ENCODE data around the gene MAD1L1. TPM values are rescaled to one million over a fixed set of nuclear protein-coding genes. Genes with fewer than 3 reads are reported as not detected.

MAD1L1 gene
- total RNA-seq, 2 experiments from 2014 or later: 157 to 160 TPM

- ChIA-PET CTCF (no interaction called here), POLR2A (interaction anchor here (0.7 to 4.5 kb wide), 6 partner anchors 8 to 388 kb away, joined by 3 to 71 read pairs (median 3); no protein-coding TSS in a partner anchor)
- no peak overlapping the region for H3K27ac ChIP-seq (ENCODE audit: low read depth in 1 of 2, low read length in 2 of 2)
Measured at GRCh38 chr7:1920266-1920681, 312.5 kb downstream of the MAD1L1 start.

GRCh38 chr7:1919539-1920265 lies 313.0 kb downstream of the MAD1L1 start:
- H3K4me1 Mint-ChIP-seq (ENCODE audit: low read depth): peaks cover 73% of the 10 kb centered on the region
- no peaks in the 10 kb centered on the region for H3K9me3 ChIP-seq (ENCODE audit: control insufficient read depth in 1 of 2, insufficient read depth in 1 of 2, low read length in 2 of 2)
- no peak overlapping the region for H3K27ac ChIP-seq (ENCODE audit: low read depth in 1 of 2, low read length in 2 of 2)
- DNase-seq (peak in 3 of 14 experiments; percentile 31 to 47 (median 42)), ATAC-seq (ENCODE audit: poor library complexity) (peak; percentile 25)
- no peaks in the 10 kb centered on the region for H3K27me3 ChIP-seq (ENCODE audit: control insufficient read depth in 1 of 2, insufficient read depth in 2 of 2, low read length in 2 of 2)
- H3K4me1 ChIP-seq (ENCODE audit: insufficient read depth, low read length): peaks cover 80% of the 10 kb centered on the region
- ChIA-PET POLR2A (interaction anchor here (0.7 to 4.5 kb wide), 8 partner anchors 9 to 387 kb away, joined by 3 to 71 read pairs (median 3); partner anchors contain the start of gene MAD1L1), CTCF (no interaction called here)
- peak overlapping the region; percentile 86 for H3K4me3 Mint-ChIP-seq
- no peak for TF ChIP-seq CTCF (IDR thresholded peaks at IDR 0.05)
- no peaks in the 10 kb centered on the region for H3K9me3 Mint-ChIP-seq
- peak overlapping the region; percentile 46 for H3K4me3 ChIP-seq (ENCODE audit: low read length)
- H3K36me3 Mint-ChIP-seq (ENCODE audit: low read depth): peaks cover 67% of the 10 kb centered on the region
- peak overlapping the region; percentile 92 for H3K27ac Mint-ChIP-seq
- no peaks in the 10 kb centered on the region for H3K27me3 Mint-ChIP-seq
- intact Hi-C loops (cut with DNase I, micrococcal nuclease): loop anchor here (10.0 kb wide), 2 partner anchors 185 to 255 kb away; no protein-coding TSS in a partner anchor
- peaks cover 37% of the 10 kb centered on the region for H3K36me3 ChIP-seq (ENCODE audit: insufficient read depth, low read length)

More at GRCh38 chr7:1920266-1920681, 312.5 kb downstream of the MAD1L1 start:
- Mint-ChIP-seq H3K36me3 (ENCODE audit: low read depth) (peaks cover 64% of the 10 kb centered on the region), H3K9me3 (no peaks in the 10 kb centered on the region), H3K4me1 (ENCODE audit: low read depth) (peaks cover 78% of the 10 kb centered on the region), H3K27ac (peak overlapping the region; percentile 92), H3K4me3 (peak overlapping the region; percentile 86), H3K27me3 (no peaks in the 10 kb centered on the region)
- no peaks in the 10 kb centered on the region for H3K27me3 ChIP-seq (ENCODE audit: control insufficient read depth in 1 of 2, insufficient read depth in 2 of 2, low read length in 2 of 2)
- peaks cover 82% of the 10 kb centered on the region for H3K4me1 ChIP-seq (ENCODE audit: insufficient read depth, low read length)
- no peaks in the 10 kb centered on the region for H3K9me3 ChIP-seq (ENCODE audit: control insufficient read depth in 1 of 2, insufficient read depth in 1 of 2, low read length in 2 of 2)
- H3K36me3 ChIP-seq (ENCODE audit: insufficient read depth, low read length): peaks cover 31% of the 10 kb centered on the region
- DNase-seq (peak in 12 of 14 experiments; percentile 27 to 78 (median 50)), ATAC-seq (ENCODE audit: poor library complexity) (peak; percentile 75)
- intact Hi-C loops (cut with DNase I, micrococcal nuclease): loop anchor here (10.0 kb wide), 2 partner anchors 185 to 255 kb away; no protein-coding TSS in a partner anchor
- no peak for TF ChIP-seq CTCF (IDR thresholded peaks at IDR 0.05)
- peak overlapping the region; percentile 46 for H3K4me3 ChIP-seq (ENCODE audit: low read length)

GRCh38 chr7:1918881-1919525 lies 313.7 kb downstream of the MAD1L1 start:
- H3K4me3 ChIP-seq (ENCODE audit: low read length): no peak overlapping the region
- no peaks in the 10 kb centered on the region for H3K9me3 Mint-ChIP-seq
- peak overlapping the region; percentile 86 for H3K4me3 Mint-ChIP-seq
- no peaks in the 10 kb centered on the region for H3K27me3 Mint-ChIP-seq
- peaks cover 38% of the 10 kb centered on the region for H3K36me3 ChIP-seq (ENCODE audit: insufficient read depth, low read length)
- DNase-seq: no peak
- ChIA-PET CTCF (no interaction called here), POLR2A (interaction anchor here (0.7 to 4.5 kb wide), 5 partner anchors 21 to 313 kb away, joined by 3 to 71 read pairs (median 3); partner anchors contain the start of gene MAD1L1)
- H3K9me3 ChIP-seq (ENCODE audit: control insufficient read depth in 1 of 2, insufficient read depth in 1 of 2, low read length in 2 of 2): no peaks in the 10 kb centered on the region
- peaks cover 66% of the 10 kb centered on the region for H3K4me1 Mint-ChIP-seq (ENCODE audit: low read depth)
- no peak for ATAC-seq (ENCODE audit: poor library complexity)
- H3K27ac ChIP-seq (ENCODE audit: low read depth in 1 of 2, low read length in 2 of 2): no peak overlapping the region
- H3K36me3 Mint-ChIP-seq (ENCODE audit: low read depth): peaks cover 66% of the 10 kb centered on the region
- no peak for TF ChIP-seq CTCF (IDR thresholded peaks at IDR 0.05)
- H3K27me3 ChIP-seq (ENCODE audit: control insufficient read depth in 1 of 2, insufficient read depth in 2 of 2, low read length in 2 of 2): no peaks in the 10 kb centered on the region
- intact Hi-C loops (cut with DNase I, micrococcal nuclease): no loop called here
- peak overlapping the region; percentile 92 for H3K27ac Mint-ChIP-seq
- peaks cover 73% of the 10 kb centered on the region for H3K4me1 ChIP-seq (ENCODE audit: insufficient read depth, low read length)
